AG20443 (cell line): ENCODE measurements around the gene TAS2R31.
"Not testable (repeated sequence)": the region's sequence is repeated elsewhere in the genome, so short reads cannot be mapped to it uniquely, and the experiment has no call there.

Experiments used
- DNase-seq: peaks from one replicate; pipeline ENCODE4 v3.0.0; 2012; ENCODE audit warnings: low spot score, mixed read lengths

Gene TAS2R31

DNA sequence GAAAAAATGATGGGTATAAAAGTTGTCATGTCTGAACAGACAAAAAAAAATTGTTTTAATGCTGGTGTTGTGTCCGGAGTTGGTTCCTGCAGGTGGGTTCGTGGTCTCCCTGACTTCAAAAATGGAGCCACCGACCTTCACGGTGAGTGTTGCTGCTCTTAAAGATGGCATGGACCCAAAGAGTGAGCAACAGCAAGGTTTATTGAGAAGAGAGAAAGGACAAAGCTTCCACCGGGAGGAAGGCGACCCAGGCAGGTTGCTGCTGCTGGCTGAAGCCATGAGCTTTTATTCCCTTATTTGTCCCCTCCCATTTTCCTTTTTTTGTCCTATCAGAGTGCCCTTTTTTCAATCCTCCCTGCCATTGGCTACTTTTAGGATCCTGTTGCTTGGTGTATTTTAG, at the start of gene TAS2R31:
TSS of gene TAS2R31 (minus strand) at position 101 of the 400 bp plus-strand sequence. CDS start at position 29, 72 bp downstream.
- no peak for DNase-seq

- no peak for DNase-seq
Measured at GRCh38 chr12:11078246-11078645, 47.0 kb upstream of the TAS2R31 start.

- DNase-seq, result no peak
Measured at GRCh38 chr12:11075642-11076041, 44.4 kb upstream of the TAS2R31 start.

GRCh38 chr12:11071414-11071813, 40.2 kb upstream of the TAS2R31 start:
- DNase-seq, result no peak

DNA sequence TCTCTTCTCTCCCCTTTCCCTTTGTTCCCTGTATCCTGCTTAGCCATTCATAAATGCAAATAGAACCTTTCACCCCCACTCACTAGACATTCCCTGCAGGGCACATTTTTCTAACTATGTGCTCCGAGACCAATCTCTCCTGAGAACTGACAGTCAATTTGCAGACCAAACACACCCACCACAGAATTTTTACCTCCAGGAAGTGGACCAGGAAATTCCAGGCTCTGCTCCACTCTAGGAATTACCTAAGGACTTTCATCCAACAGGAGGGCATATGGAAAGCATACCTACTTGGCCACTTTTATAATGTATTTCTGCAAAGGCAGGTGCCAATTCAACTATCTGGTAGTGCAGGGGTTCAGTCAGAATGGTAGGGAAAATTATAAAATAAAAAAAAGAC, 39.8 kb upstream of the TAS2R31 start:
- DNase-seq, result no peak

DNA sequence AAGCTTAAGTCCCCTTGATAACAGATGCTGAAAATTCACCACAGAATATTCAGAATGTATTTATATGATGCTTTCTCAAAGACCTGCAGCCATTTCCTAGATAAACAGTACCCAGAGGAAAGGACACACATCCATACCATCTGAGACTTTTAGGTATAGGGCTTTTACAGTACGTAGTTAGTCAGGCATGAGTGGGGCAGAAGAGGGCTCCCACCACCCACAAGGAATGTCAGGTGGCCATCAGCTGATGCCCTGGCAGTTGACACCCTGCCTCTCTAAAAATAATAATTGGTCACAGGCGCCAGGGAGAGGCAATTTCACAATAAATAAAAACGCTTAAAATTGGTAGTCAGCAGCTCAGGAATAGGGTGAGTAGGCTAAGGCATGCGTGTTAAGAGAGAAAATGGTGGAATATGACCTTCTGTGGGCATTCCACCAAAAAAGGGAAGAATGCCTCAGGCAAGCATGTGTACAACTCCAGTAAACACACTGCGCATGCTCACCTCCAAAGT, 38.7 kb upstream of the TAS2R31 start:
- DNase-seq, result no peak

DNA sequence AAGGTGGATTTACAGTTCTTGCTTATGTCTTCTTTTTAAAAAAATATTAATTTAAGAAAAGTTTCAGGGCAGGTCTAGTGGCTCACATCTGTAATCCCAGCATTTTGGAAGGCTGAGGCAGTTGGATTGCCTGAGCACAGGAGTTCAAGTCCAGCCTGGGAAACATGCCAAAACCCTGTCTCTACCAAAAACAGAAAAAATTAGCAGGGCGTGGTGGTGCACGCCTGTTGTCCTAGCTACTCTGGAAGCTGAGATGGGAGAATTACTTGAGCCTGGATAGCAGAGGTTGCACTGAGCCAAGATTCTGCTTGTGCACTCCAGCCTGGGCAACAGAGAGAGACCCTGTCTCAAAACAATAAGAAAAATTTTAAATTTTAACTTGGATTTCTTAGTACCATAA, 36.3 kb upstream of the TAS2R31 start:
- no peak for DNase-seq

- not testable (repeated sequence) for DNase-seq
Measured at GRCh38 chr12:11062194-11062593, 31.0 kb upstream of the TAS2R31 start, which contains the start of gene TAS2R46. TSS of gene TAS2R46 (minus strand) at chr12:11062294. CDS start at chr12:11062294, 0 bp downstream.

- no peak for DNase-seq
Measured at GRCh38 chr12:11059784-11060183, 28.6 kb upstream of the TAS2R31 start.

GRCh38 chr12:11059041-11059440, 27.8 kb upstream of the TAS2R31 start:
- DNase-seq, result no peak

- DNase-seq, result no peak
Measured at GRCh38 chr12:11055306-11055705, 24.1 kb upstream of the TAS2R31 start.

DNA sequence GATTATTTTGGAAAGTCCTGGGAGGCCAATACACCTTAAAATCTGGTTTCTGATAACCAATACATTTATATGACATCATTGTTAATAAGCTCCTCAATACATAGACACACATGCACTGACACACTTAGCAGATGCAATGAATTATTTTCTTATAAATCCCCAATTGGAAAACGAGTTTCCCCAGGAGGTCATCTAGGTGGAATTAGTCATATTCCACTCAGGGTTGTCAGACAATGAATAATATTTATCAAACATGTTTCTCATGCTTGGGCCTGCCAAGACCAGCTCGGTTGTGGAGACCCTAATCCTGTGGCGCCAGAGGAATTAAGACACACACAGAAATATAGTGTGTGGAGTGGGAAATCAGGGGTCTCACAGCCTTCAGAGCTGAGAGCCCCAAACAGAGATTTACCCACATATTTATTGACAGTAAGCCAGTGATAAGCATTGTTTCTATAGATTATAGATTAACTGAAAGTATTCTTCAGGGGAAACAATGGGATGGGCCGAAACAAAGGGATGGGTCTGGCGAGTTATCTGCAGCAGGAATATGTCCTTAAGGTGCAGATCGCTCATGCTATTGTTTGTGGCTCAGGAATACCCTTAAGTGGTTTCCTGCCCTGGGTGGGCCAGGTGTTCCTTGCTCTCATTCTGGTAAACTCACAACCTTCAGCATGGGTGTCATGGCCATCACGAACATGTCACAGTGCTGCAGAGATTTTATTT, 18.8 kb upstream of the TAS2R31 start:
- not testable (repeated sequence) for DNase-seq

DNA sequence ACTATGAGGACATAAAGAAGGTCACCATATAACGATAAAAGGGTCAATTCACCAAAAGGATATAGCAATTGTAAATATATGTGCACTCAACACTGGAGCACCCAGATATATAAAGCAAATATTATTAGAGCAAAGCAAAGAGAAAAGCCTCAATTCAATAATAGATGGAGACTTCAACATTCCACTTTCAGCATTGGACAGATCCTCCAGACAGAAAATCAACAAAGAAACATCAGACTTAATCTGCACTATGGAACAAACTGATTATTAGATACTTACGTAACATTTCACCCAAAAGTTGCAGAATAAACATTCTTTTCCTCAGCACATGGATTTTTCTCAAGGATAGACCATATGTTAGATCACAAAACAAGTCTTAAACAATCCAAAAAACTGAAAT, 10.2 kb upstream of the TAS2R31 start:
- not testable (repeated sequence) for DNase-seq

DNA sequence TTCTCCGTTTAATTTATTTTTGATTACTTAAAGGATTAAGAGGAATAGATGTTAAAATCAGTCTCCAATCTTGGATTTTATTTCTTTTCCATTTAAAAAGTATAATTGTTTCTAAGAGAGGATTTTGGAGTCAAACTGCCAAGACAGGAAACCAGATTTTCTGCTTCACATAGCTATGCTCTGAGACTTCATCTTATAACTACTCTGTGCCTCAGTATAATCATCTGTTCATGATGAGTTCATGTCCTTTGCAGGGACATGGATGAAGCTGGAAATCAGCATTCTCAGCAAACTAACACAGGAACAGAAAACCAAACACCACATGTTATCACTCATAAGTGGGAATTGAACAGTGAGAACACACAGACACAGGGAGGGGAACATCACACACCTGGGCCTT, 9.0 kb upstream of the TAS2R31 start:
- DNase-seq, result no peak

DNA sequence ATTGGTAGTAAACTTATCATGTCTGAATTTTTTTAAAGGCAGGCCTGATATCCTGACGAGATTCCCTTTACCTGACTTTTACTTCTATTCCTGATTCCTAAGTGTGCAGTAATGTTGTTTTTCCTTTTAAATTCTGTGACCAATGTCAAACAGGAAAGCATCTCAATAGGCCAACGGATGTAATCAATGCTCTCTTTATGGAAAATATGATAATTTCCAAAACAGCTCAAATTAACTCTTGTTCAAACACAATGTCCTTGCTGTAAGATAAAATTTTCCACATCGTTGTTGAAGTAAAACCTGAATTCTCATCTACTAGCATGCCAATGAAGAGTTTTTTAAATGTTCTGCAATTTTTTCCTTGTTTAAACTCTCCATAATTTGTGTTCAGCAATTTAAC, 8.0 kb upstream of the TAS2R31 start:
- no peak for DNase-seq

DNA sequence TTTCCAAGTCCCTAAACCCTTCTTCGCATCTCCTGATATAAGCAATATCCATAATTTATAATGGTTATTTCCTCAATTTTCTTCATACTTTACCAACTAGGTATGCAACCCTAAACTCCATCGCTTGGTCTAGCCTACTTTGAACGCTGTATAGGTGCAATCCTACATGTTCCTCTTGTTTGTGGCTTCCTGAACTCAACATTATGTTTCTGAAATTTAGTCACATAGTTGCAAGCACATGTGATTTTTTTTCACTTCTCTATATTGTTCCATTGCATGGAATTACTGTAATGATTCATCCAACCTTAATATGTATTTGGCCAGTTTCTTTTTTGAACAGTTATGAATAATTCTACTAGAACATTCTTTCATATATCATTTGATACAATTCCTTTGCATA, 2.8 kb upstream of the TAS2R31 start:
- DNase-seq, result not testable (repeated sequence)

- no peak for DNase-seq
Measured at GRCh38 chr12:11026118-11026517, 5.1 kb downstream of the TAS2R31 start.

DNA sequence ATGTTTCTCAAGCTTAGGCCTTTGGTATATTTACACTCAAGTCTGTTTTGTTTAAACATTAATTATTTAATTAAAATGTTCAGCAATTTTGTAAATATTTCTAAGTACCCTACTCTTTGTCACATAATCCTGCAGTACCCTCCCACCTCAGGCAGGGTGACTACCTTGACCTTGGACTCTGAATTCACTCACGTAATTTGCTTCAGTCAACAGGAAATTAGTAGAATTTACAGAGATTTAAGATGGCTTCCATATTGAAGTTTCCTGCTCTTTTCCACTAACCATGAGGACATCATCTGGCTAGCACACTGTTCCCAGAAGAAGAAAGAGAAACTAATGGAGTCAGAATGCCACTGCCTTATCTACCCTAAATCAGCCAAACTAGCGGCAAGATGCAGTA, 7.8 kb downstream of the TAS2R31 start:
- DNase-seq, result no peak

GRCh38 chr12:11022520-11022919, 8.7 kb downstream of the TAS2R31 start, which contains the start of gene TAS2R19:
TSS of gene TAS2R19 (minus strand) at chr12:11022620. CDS start at chr12:11022571, 49 bp downstream.
- DNase-seq, result no peak

DNA sequence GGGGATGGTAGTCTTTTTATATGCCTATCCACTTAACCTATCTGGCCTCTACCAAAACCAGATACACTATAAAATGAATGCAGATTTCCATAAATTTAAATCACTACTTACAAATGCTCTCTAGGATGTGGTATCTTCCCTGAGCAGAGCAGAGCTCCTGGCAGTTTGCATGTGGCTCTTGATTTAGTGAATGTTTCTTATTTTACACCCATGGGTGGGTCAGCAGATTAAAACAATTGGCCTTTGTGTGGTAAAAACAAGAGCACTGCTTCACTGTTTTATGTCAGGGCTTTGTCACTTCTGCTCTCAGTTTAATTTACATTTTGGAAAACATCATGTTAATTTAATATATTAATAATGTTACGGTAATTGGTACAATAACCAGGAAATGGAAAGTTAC, 14.3 kb downstream of the TAS2R31 start:
- DNase-seq, result no peak

DNA sequence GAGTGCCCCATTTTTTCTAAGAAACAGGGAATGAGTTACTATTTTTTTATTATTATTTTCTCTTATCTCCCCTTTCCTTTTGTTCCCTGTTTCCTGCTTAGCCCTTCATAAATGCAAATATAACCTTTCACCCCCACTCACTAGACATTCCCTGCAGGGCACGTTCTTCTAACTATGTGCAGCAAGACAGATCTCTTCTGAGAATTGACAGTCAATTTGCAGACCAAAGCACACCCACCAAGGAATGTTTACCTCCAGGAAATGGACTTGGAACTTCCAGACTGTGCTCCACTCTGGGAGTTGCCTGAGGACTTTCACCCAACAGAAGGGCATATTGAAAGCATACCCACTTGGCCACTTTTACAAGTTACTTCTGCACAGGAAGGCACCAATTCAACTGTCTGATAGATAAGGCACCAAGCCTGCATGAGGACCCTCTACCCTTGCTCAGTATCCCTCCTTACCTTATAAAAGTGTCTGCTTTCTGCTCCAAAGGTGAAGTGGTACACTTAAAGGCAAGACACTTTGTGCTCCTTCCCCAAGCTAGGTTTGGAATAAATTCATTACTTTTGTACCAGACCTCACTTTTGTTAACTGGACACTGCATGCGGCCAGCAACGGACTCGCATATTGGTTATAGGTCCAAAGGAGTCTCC, 15.3 kb downstream of the TAS2R31 start:
- no peak for DNase-seq

DNA sequence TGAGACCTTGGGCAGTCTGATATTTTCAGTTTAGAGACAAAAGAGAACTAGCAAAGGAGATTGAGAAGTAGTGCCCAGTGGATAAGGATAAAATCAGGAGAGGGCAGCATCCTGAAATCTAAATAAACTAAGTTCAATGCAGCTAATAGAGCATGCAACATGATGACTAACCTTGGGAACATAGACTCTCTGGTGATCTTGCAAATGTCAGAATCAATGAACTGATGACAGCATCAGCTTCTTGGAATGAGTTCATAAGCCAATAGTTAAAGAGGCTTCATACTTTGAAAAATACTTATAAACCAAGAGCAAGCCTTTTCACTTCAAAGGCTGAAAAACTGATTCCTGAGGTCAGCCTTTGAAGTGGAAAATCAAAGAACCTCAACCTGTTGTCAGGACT, 17.0 kb downstream of the TAS2R31 start:
- DNase-seq, result no peak

DNA sequence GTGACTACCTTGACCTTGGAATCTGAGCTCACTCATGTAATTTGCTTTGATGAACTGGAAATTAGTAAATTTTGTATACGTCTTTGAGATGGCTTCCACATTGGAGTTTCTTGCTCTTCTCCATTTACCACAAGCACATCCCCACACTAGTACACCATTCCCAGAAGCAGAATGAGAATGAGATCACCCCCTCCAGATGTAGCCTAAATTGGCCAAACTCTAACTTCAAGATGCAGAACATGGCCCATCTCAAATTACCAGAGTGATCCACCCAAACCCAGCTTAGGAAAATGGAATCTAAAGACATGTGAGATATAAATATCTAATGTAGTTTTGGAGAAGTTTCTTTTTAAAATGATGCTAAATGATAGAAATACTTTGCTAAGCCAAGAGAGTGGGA, 23.6 kb downstream of the TAS2R31 start:
- no peak for DNase-seq
